Measurements from ENCODE around the gene DAP. TPM values are rescaled to one million over a fixed set of nuclear protein-coding genes. Genes with fewer than 3 reads are reported as not detected.

DAP gene
- total RNA-seq, 1 donor from 2014 or later: 235 TPM

- Mint-ChIP-seq H3K4me1 (ENCODE audit: low read depth) (no peaks in the 10 kb centered on the region), H3K4me3 (ENCODE audit: unreplicated experiment) (no peak overlapping the region), H3K36me3 (ENCODE audit: low read depth) (no peaks in the 10 kb centered on the region), H3K27me3 (ENCODE audit: low read depth) (peaks cover 5% of the 10 kb centered on the region), H3K27ac (ENCODE audit: unreplicated experiment) (no peak overlapping the region), H3K9me3 (ENCODE audit: low read depth) (no peaks in the 10 kb centered on the region)
- DNase-seq (ENCODE audit: low spot score): no peak
- no peak for TF ChIP-seq CTCF (IDR thresholded peaks at IDR 0.05)
Observed at GRCh38 chr5:10797261-10797660, 36.2 kb upstream of the DAP start.

- DNase-seq (ENCODE audit: low spot score): no peak
- Mint-ChIP-seq H3K4me1 (ENCODE audit: low read depth) (peaks cover 12% of the 10 kb centered on the region), H3K4me3 (ENCODE audit: unreplicated experiment) (no peak overlapping the region), H3K36me3 (ENCODE audit: low read depth) (no peaks in the 10 kb centered on the region), H3K27ac (ENCODE audit: unreplicated experiment) (no peak overlapping the region), H3K9me3 (ENCODE audit: low read depth) (no peaks in the 10 kb centered on the region), H3K27me3 (ENCODE audit: low read depth) (no peaks in the 10 kb centered on the region)
- TF ChIP-seq CTCF (IDR thresholded peaks at IDR 0.05): peak; percentile 40
Observed at GRCh38 chr5:10793785-10794184, 32.8 kb upstream of the DAP start.

GRCh38 chr5:10792336-10792735, 31.3 kb upstream of the DAP start:
- H3K27me3 Mint-ChIP-seq (ENCODE audit: low read depth): no peaks in the 10 kb centered on the region
- no peak for TF ChIP-seq CTCF (IDR thresholded peaks at IDR 0.05)
- no peaks in the 10 kb centered on the region for H3K36me3 Mint-ChIP-seq (ENCODE audit: low read depth)
- no peak overlapping the region for H3K27ac Mint-ChIP-seq (ENCODE audit: unreplicated experiment)
- H3K9me3 Mint-ChIP-seq (ENCODE audit: low read depth): no peaks in the 10 kb centered on the region
- no peak for DNase-seq (ENCODE audit: low spot score)
- H3K4me1 Mint-ChIP-seq (ENCODE audit: low read depth): peaks cover 16% of the 10 kb centered on the region
- H3K4me3 Mint-ChIP-seq (ENCODE audit: unreplicated experiment): no peak overlapping the region

- H3K27ac Mint-ChIP-seq (ENCODE audit: unreplicated experiment): no peak overlapping the region
- DNase-seq (ENCODE audit: low spot score): no peak
- no peaks in the 10 kb centered on the region for H3K27me3 Mint-ChIP-seq (ENCODE audit: low read depth)
- no peak overlapping the region for H3K4me3 Mint-ChIP-seq (ENCODE audit: unreplicated experiment)
- H3K9me3 Mint-ChIP-seq (ENCODE audit: low read depth): no peaks in the 10 kb centered on the region
- no peaks in the 10 kb centered on the region for H3K36me3 Mint-ChIP-seq (ENCODE audit: low read depth)
- H3K4me1 Mint-ChIP-seq (ENCODE audit: low read depth): peaks cover 16% of the 10 kb centered on the region
- no peak for TF ChIP-seq CTCF (IDR thresholded peaks at IDR 0.05)
Observed at GRCh38 chr5:10789726-10790125, 28.7 kb upstream of the DAP start.

GRCh38 chr5:10789021-10789420, 28.0 kb upstream of the DAP start:
- H3K9me3 Mint-ChIP-seq (ENCODE audit: low read depth): no peaks in the 10 kb centered on the region
- DNase-seq (ENCODE audit: low spot score): no peak
- H3K4me3 Mint-ChIP-seq (ENCODE audit: unreplicated experiment): no peak overlapping the region
- H3K27ac Mint-ChIP-seq (ENCODE audit: unreplicated experiment): no peak overlapping the region
- H3K4me1 Mint-ChIP-seq (ENCODE audit: low read depth): peaks cover 16% of the 10 kb centered on the region
- no peaks in the 10 kb centered on the region for H3K27me3 Mint-ChIP-seq (ENCODE audit: low read depth)
- TF ChIP-seq CTCF (IDR thresholded peaks at IDR 0.05): no peak
- H3K36me3 Mint-ChIP-seq (ENCODE audit: low read depth): no peaks in the 10 kb centered on the region
